Duodenal mucosa (tissue), 2 donors: ENCODE data around the gene PRR16.

ENCODE experiments used
- H3K27ac ChIP-seq: one replicate; pipeline ENCODE4 v1.7.0; 2013; ENCODE audit warnings: low read depth, low read length
- H3K27me3 ChIP-seq, 2 donors: one replicate each; pipeline ENCODE4 v1.7.0; 2013; ENCODE audit warnings: low read length in 2 of 2, control low read depth in 1 of 2; ENCODE audit not compliant: insufficient read depth in 2 of 2, control insufficient read depth in 1 of 2
- H3K36me3 ChIP-seq, 2 donors: one replicate each; pipeline ENCODE4 v1.7.0; 2013; ENCODE audit warnings: low read length in 2 of 2, control low read depth in 1 of 2; ENCODE audit not compliant: insufficient read depth in 2 of 2, control insufficient read depth in 1 of 2
- H3K4me1 ChIP-seq, 2 donors: one replicate each; pipeline ENCODE4 v1.7.0; 2013; ENCODE audit warnings: low read length in 2 of 2, control low read depth in 1 of 2; ENCODE audit not compliant: insufficient read depth in 2 of 2, control insufficient read depth in 1 of 2
- H3K4me3 ChIP-seq, 2 donors: one replicate each; pipeline ENCODE4 v1.7.0; 2013; ENCODE audit warnings: low read length in 2 of 2, low read depth in 1 of 2
- H3K9ac ChIP-seq, 2 donors: one replicate each; pipeline ENCODE4 v1.7.0; 2013; ENCODE audit warnings: low read length in 2 of 2, low read depth in 1 of 2
- H3K9me3 ChIP-seq, 2 donors: one replicate each; pipeline ENCODE4 v1.7.0; 2013; ENCODE audit warnings: low read length in 2 of 2, control low read depth in 1 of 2; ENCODE audit not compliant: control insufficient read depth in 1 of 2

Gene PRR16

GRCh38 chr5:120479066-120479465 is 15.0 kb downstream of the PRR16 start:
- Histone ChIP-seq H3K9ac (no peak overlapping the region), H3K9me3 (no peaks in the 10 kb centered on the region), H3K36me3 (no peaks in the 10 kb centered on the region), H3K27ac (no peak overlapping the region), H3K4me3 (no peak overlapping the region), H3K4me1 (no peaks in the 10 kb centered on the region), H3K27me3 (no peaks in the 10 kb centered on the region)

GRCh38 chr5:120499876-120500563 is 35.9 kb downstream of the PRR16 start:
- H3K27ac ChIP-seq: no peak overlapping the region
- no peaks in the 10 kb centered on the region for H3K9me3 ChIP-seq
- H3K27me3 ChIP-seq: no peaks in the 10 kb centered on the region
- no peak overlapping the region for H3K4me3 ChIP-seq
- no peaks in the 10 kb centered on the region for H3K4me1 ChIP-seq
- no peak overlapping the region for H3K9ac ChIP-seq
- H3K36me3 ChIP-seq: no peaks in the 10 kb centered on the region

GRCh38 chr5:120502531-120502930 is 38.4 kb downstream of the PRR16 start:
- Histone ChIP-seq H3K27ac (no peak overlapping the region), H3K4me3 (no peak overlapping the region), H3K9ac (no peak overlapping the region), H3K4me1 (no peaks in the 10 kb centered on the region), H3K36me3 (no peaks in the 10 kb centered on the region), H3K9me3 (no peaks in the 10 kb centered on the region), H3K27me3 (no peaks in the 10 kb centered on the region)

- Histone ChIP-seq H3K4me3 (no peak overlapping the region), H3K27ac (no peak overlapping the region), H3K27me3 (no peaks in the 10 kb centered on the region), H3K9ac (no peak overlapping the region), H3K4me1 (no peaks in the 10 kb centered on the region), H3K36me3 (no peaks in the 10 kb centered on the region), H3K9me3 (no peaks in the 10 kb centered on the region)
These were observed 39.2 kb downstream of the PRR16 start for GRCh38 chr5:120503341-120503740.

GRCh38 chr5:120504057-120504456 is 40.0 kb downstream of the PRR16 start:
- Histone ChIP-seq H3K27me3 (no peaks in the 10 kb centered on the region), H3K4me1 (no peaks in the 10 kb centered on the region), H3K9ac (no peak overlapping the region), H3K9me3 (no peaks in the 10 kb centered on the region), H3K36me3 (no peaks in the 10 kb centered on the region), H3K4me3 (no peak overlapping the region), H3K27ac (no peak overlapping the region)

GRCh38 chr5:120507197-120507596 is 43.1 kb downstream of the PRR16 start:
- Histone ChIP-seq H3K9me3 (no peaks in the 10 kb centered on the region), H3K27ac (no peak overlapping the region), H3K27me3 (no peaks in the 10 kb centered on the region), H3K36me3 (no peaks in the 10 kb centered on the region), H3K4me1 (no peaks in the 10 kb centered on the region), H3K4me3 (no peak overlapping the region), H3K9ac (no peak overlapping the region)

GRCh38 chr5:120507800-120508463 is 43.8 kb downstream of the PRR16 start:
- Histone ChIP-seq H3K36me3 (no peaks in the 10 kb centered on the region), H3K4me3 (no peak overlapping the region), H3K9me3 (no peaks in the 10 kb centered on the region), H3K9ac (no peak overlapping the region), H3K4me1 (no peaks in the 10 kb centered on the region), H3K27ac (no peak overlapping the region), H3K27me3 (no peaks in the 10 kb centered on the region)

GRCh38 chr5:120509053-120509452 is 45.0 kb downstream of the PRR16 start:
- Histone ChIP-seq H3K4me1 (no peaks in the 10 kb centered on the region), H3K36me3 (no peaks in the 10 kb centered on the region), H3K27ac (no peak overlapping the region), H3K9me3 (no peaks in the 10 kb centered on the region), H3K9ac (no peak overlapping the region), H3K4me3 (no peak overlapping the region), H3K27me3 (no peaks in the 10 kb centered on the region)

- H3K9me3 ChIP-seq: no peaks in the 10 kb centered on the region
- no peak overlapping the region for H3K27ac ChIP-seq
- no peaks in the 10 kb centered on the region for H3K27me3 ChIP-seq
- no peak overlapping the region for H3K9ac ChIP-seq
- no peaks in the 10 kb centered on the region for H3K36me3 ChIP-seq
- no peak overlapping the region for H3K4me3 ChIP-seq
- H3K4me1 ChIP-seq: no peaks in the 10 kb centered on the region
These were observed 46.1 kb downstream of the PRR16 start for GRCh38 chr5:120510098-120510637.

- Histone ChIP-seq H3K27me3 (no peaks in the 10 kb centered on the region), H3K27ac (no peak overlapping the region), H3K4me1 (no peaks in the 10 kb centered on the region), H3K9ac (no peak overlapping the region), H3K9me3 (no peaks in the 10 kb centered on the region), H3K4me3 (no peak overlapping the region), H3K36me3 (no peaks in the 10 kb centered on the region)
These were observed 47.0 kb downstream of the PRR16 start for GRCh38 chr5:120510994-120511686.
